Esophagus squamous epithelium (tissue), 5 donors: ENCODE data around the gene SLC51B. TPM values are rescaled to one million over a fixed set of nuclear protein-coding genes. Genes with fewer than 3 reads are reported as not detected.

ENCODE experiments used
- DNase-seq: peaks from one replicate; lab custom pipeline; 2025; lab: John Stamatoyannopoulos, UW
- H3K27ac ChIP-seq, 4 donors: fragments of 200-600 bp; sonication (generic); one replicate each; pipeline ENCODE4 v1.5.1; 2016 to 2019; ENCODE audit warnings: mild to moderate bottlenecking in 1 of 4
- H3K27me3 ChIP-seq, 4 donors: fragments of 200-600 bp; sonication (generic); 1 replicate in 3 of 4; 2 replicates in 1 of 4; pipeline versions ENCODE4 v1.5.1 to v1.6.0; 2017 to 2021; ENCODE audit warnings: antibody characterized with exemption in 1 of 4
- H3K36me3 ChIP-seq, 3 donors: fragments of 200-600 bp; sonication (generic); one replicate each; pipeline ENCODE4 v1.5.1; 2016 to 2019
- H3K4me1 ChIP-seq, 3 donors: fragments of 200-600 bp; sonication (generic); one replicate each; pipeline ENCODE4 v1.5.1; 2017 to 2019
- H3K4me3 ChIP-seq, 4 donors: fragments of 200-600 bp; sonication (generic); 1 replicate in 3 of 4; 2 replicates in 1 of 4; pipeline ENCODE4 v1.5.1; 2016 to 2019; ENCODE audit warnings: mild to moderate bottlenecking in 2 of 4, moderate library complexity in 1 of 4
- H3K9me3 ChIP-seq, 3 donors: fragments of 200-600 bp; sonication (generic); one replicate each; pipeline ENCODE4 v1.5.1; 2016 to 2019
- POLR2A ChIP-seq, 4 donors: fragments of 450-650 bp; IDR thresholded peaks; one replicate each; pipeline ENCODE4 v1.6.1; 2017; ENCODE audit warnings: antibody characterized with exemption in 4 of 4, mild to moderate bottlenecking in 4 of 4, moderate library complexity in 3 of 4
- WGBS, 2 donors: methylation state at CpG; one replicate each; pipeline ENCODE4 v1.1.5; 2018; 5-methylcytosine and 5-hydroxymethylcytosine counted together
- intact Hi-C: fragments of 100-400 bp; cut with DNase I; formaldehyde crosslinking; loops from one replicate; pipeline ENCODE4 v1.15.0; 2022
- total RNA-seq, 4 donors: library from RNA; depleted of rRNA; stranded (reverse); fragments of >200 nt; gene quantifications; one replicate each; pipeline ENCODE4 v1.1.0, GENCODE V29; 2016
- TF ChIP-seq, protein P1 (sequence below), 6 experiments: fragments of 450-650 bp in 4 of 6; fragments of 200-600 bp in 2 of 6; sonication (generic) in 2 of 6; IDR thresholded peaks; one replicate each; pipeline ENCODE4 v1.5.1; 2016 to 2019; ENCODE audit warnings: antibody characterized with exemption in 6 of 6, mild to moderate bottlenecking in 4 of 6, moderate library complexity in 4 of 6
- donor health status: DM: yes; HTN: yes; CAD: no.

The SLC51B gene
- total RNA-seq, 4 donors from 2014 or later, result not detected

DNA sequence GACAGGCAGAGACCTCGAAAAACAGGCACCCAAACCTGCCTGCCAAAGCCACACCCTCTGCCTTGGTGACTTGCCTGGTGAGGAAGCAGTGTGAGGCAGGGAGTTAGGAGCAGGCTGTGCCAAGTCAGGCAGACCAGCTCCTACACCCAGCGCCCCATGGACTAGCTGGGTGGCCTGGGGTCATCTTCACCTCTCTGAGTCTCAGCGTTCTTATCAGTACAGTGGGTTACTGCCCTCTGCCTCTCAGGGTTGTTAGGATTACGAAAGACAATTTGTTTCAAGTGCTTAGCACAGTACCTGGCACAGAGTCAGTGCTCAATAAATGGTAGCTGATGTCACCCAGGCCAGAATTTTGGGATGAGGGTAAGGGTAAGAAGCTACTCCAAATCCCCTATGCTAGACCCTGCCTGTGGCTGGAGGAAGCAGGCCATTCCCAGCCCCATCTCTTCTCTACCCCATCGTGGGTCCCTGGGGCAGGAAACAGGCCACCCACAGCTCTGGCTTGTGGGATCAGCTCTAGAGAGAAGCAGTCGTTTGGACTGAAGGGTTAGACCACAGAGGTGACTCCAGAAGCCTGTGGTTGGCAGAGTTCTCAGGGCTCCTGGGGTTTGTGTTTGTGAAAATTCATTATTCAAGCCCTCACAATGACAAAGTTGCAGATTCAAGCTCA lies 10.1 kb downstream of the SLC51B start:
- no peak for TF ChIP-seq POLR2A (IDR thresholded peaks at IDR 0.05)
- TF ChIP-seq, protein P1, sequence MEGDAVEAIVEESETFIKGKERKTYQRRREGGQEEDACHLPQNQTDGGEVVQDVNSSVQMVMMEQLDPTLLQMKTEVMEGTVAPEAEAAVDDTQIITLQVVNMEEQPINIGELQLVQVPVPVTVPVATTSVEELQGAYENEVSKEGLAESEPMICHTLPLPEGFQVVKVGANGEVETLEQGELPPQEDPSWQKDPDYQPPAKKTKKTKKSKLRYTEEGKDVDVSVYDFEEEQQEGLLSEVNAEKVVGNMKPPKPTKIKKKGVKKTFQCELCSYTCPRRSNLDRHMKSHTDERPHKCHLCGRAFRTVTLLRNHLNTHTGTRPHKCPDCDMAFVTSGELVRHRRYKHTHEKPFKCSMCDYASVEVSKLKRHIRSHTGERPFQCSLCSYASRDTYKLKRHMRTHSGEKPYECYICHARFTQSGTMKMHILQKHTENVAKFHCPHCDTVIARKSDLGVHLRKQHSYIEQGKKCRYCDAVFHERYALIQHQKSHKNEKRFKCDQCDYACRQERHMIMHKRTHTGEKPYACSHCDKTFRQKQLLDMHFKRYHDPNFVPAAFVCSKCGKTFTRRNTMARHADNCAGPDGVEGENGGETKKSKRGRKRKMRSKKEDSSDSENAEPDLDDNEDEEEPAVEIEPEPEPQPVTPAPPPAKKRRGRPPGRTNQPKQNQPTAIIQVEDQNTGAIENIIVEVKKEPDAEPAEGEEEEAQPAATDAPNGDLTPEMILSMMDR (IDR thresholded peaks at IDR 0.05), result no peak
- no peak for DNase-seq
- H3K27ac ChIP-seq, result peak overlapping the region; percentile 41 to 80 (median 66)
- H3K9me3 ChIP-seq, result no peaks in the 10 kb centered on the region
- peaks cover 10 to 51% (median 18%) of the 10 kb centered on the region in 3 donors for H3K4me1 ChIP-seq
- peaks cover 0 to 27% (median 0%) of the 10 kb centered on the region in 3 donors for H3K36me3 ChIP-seq
- intact Hi-C loops, result loop anchor here (10.0 kb wide), 1 partner anchor 219 kb away; no protein-coding TSS in a partner anchor
- H3K27me3 ChIP-seq, result no peaks in the 10 kb centered on the region
- no peak overlapping the region for H3K4me3 ChIP-seq
- 20 to 42% methylated on average over 1 to 6 of the region's 6 CpGs for WGBS, 2 donors

DNA sequence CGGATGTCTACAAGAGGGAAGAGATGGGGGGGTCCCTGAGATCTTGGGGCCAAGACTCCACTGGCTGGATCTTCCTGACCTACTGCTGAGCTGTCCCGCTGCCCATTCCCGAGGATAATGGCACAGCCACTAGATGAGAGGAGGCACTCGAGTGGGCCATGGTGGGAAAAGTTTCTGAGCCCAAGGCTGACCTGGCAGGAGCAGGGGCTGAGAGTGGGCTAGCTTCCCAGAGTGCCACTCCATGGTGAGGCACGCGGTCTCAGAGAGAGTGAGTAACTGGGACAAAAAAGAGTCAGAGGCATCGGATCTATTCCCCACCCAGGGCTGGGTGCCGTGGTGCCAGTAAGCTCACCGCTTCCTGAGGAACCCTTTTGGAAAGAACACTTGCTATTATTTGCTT lies 10.9 kb downstream of the SLC51B start:
- H3K27ac ChIP-seq, result peak overlapping the region in 3 of 4 donors; percentile 56 to 80 (median 75)
- TF ChIP-seq, protein P1 (IDR thresholded peaks at IDR 0.05), result no peak
- no peak for TF ChIP-seq POLR2A (IDR thresholded peaks at IDR 0.05)
- peaks cover 0 to 27% (median 0%) of the 10 kb centered on the region in 3 donors for H3K36me3 ChIP-seq
- peaks cover 13 to 57% (median 22%) of the 10 kb centered on the region in 3 donors for H3K4me1 ChIP-seq
- WGBS, 2 donors, result 79 to 80% methylated on average over 5 to 9 of the region's 9 CpGs
- no peak overlapping the region for H3K4me3 ChIP-seq
- DNase-seq, result no peak
- intact Hi-C loops, result loop anchor here (10.0 kb wide), 1 partner anchor 219 kb away; no protein-coding TSS in a partner anchor
- no peaks in the 10 kb centered on the region for H3K9me3 ChIP-seq
- no peaks in the 10 kb centered on the region for H3K27me3 ChIP-seq

DNA sequence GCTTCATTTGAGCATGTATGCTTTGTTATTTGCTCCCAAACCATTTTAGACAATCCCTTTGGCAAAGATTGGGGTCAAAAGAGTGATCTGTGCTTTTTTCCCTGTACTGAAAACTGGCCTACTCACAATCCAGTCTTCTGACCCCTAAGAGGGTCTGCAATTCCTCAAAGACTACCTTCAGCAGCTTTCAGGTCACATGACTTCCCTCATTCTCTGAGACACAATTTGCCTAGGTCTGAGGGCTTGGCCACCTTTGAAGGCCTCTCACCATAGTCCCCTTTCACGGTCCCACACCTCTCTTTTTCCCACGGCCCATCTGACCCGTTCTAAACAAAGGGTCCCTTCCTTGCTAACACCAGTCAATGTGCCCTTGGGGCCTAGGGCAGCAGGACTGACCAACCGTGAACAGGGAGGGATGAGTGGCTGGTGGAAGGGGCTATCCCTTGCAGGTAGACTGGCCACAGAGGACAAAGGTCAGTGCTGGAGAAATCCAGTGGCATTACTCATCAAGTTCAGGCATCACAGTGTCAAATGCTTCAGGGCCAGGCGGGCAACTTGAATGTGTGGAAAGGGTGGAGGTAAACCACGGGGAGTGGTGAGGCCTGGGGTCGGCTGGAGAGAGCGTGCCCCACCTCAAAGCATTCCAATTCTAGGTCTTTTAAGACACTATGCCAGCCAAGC lies 11.8 kb downstream of the SLC51B start:
- H3K4me1 ChIP-seq, result peaks cover 13 to 66% (median 25%) of the 10 kb centered on the region in 3 donors

DNA sequence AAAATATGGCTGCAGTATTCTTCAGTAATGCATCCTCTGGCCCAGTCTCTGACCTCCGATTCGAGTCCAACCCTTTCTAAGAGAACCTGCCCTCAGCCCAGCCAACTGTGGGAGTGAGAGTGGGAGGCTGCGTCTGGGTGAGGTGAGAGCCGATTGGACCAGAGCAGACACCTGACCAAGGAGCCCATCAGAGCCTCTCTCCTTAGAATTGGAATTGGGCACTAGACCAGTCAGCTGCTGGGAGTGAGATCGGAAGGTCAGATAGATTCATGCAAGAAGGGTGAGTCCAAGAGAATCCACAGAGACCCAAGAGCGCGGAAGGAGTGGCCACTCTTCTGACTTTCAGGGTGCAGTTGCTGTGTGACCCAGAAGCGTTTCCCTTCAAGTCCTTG lies 12.4 kb downstream of the SLC51B start:
- H3K27ac ChIP-seq, result peak overlapping the region in 3 of 4 donors; percentile 17 to 80 (median 56)
- 87 to 94% methylated on average over 3 to 7 of the region's 8 CpGs for WGBS, 2 donors
- no peak for DNase-seq
- peaks cover 13 to 71% (median 25%) of the 10 kb centered on the region in 3 donors for H3K4me1 ChIP-seq
- peaks cover 0 to 27% (median 0%) of the 10 kb centered on the region in 3 donors for H3K36me3 ChIP-seq
- intact Hi-C loops, result loop anchor here (10.0 kb wide), 1 partner anchor 217 kb away; no protein-coding TSS in a partner anchor
- H3K27me3 ChIP-seq, result no peaks in the 10 kb centered on the region
- no peaks in the 10 kb centered on the region for H3K9me3 ChIP-seq
- H3K4me3 ChIP-seq, result no peak overlapping the region
- TF ChIP-seq POLR2A (IDR thresholded peaks at IDR 0.05), result no peak
- TF ChIP-seq, protein P1 (IDR thresholded peaks at IDR 0.05), result no peak

More for the DNA sequence above, 11.8 kb downstream of the SLC51B start:
- H3K27ac ChIP-seq, result peak overlapping the region in 3 of 4 donors; percentile 56 to 80 (median 75)
- WGBS, 2 donors, result 57 to 85% methylated on average over 5 to 6 of the region's 8 CpGs
- H3K36me3 ChIP-seq, result peaks cover 0 to 27% (median 0%) of the 10 kb centered on the region in 3 donors
- H3K27me3 ChIP-seq, result no peaks in the 10 kb centered on the region
- intact Hi-C loops, result loop anchor here (10.0 kb wide), 1 partner anchor 218 kb away; no protein-coding TSS in a partner anchor
- H3K4me3 ChIP-seq, result no peak overlapping the region
- TF ChIP-seq POLR2A (IDR thresholded peaks at IDR 0.05), result no peak
- TF ChIP-seq, protein P1 (IDR thresholded peaks at IDR 0.05), result no peak
- DNase-seq, result no peak
- no peaks in the 10 kb centered on the region for H3K9me3 ChIP-seq
